ENCODE measurements around the gene ZNF70. TPM values are rescaled to one million over a fixed set of nuclear protein-coding genes. Genes with fewer than 3 reads are reported as not detected.

Gene ZNF70
- total and polyA plus RNA-seq, 2 of the 13 experiments (the other 11 are each of a cell fraction or from before 2014, with no cell fraction given) = 0.62 to 3.6 TPM

DNA sequence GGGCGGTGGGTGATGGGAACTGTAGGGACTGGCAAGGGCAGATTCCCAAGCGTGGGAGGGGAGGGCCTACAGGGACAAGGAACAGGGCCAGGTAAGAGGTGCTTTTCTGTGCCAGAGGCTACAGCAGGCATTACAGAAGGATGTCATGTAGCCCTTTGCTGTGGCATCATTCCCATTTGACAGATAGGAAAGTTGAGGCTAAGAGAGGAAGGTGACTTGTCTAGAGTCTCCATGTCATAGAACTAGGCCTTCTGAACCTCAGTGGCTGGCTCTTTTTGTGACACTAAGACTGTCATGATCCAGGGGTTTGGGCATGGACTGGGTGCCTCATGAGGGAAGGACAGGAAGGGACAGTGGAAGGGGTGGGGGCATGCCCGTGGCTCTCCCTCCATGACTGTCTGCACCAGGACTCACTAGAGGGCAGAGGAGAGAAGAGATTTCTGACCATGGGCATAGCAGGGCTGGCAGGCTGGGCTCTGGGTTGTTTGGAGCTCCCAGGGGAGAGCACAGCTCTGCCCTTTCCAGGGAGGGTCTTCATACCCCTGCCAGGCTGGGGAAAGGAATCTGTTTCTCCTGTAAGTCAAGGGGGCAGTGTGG is 25.0 kb upstream of the ZNF70 start (continued):
- TF ChIP-seq KDM5B (CRISPR knock-in tag; IDR thresholded peaks at IDR 0.05; ENCODE audit: borderline replicate concordance) (no peak), ZFAT (CRISPR knock-in tag; conservative IDR thresholded peaks at IDR 0.05) (no peak), ZNF326 (CRISPR knock-in tag; IDR thresholded peaks at IDR 0.05; ENCODE audit: borderline replicate concordance) (0 out of 2 replicates have a peak, but pooled peaks have one; percentile 65), ATRX (CRISPR knock-in tag; IDR thresholded peaks at IDR 0.05; ENCODE audit: borderline replicate concordance) (no peak), KLF13 (CRISPR knock-in tag; IDR thresholded peaks at IDR 0.05) (no peak), ZNF317 (CRISPR knock-in tag; IDR thresholded peaks at IDR 0.05) (0 out of 2 replicates have a peak, but pooled peaks have one; percentile 29), CBX1 (IDR thresholded peaks at IDR 0.05; ENCODE audit: low read depth) (peak; percentile 47), ZNF816 (CRISPR knock-in tag; IDR thresholded peaks at IDR 0.05; ENCODE audit: borderline replicate concordance) (no peak), ZBTB21 (CRISPR knock-in tag; IDR thresholded peaks at IDR 0.05) (no peak), ZNF251 (CRISPR knock-in tag; IDR thresholded peaks at IDR 0.05) (no peak), MYNN (CRISPR knock-in tag; IDR thresholded peaks at IDR 0.05; ENCODE audit: low read depth) (no peak), ZNF451 (CRISPR knock-in tag; IDR thresholded peaks at IDR 0.05) (no peak), ADNP (CRISPR knock-in tag; IDR thresholded peaks at IDR 0.05) (0 out of 2 replicates have a peak, but pooled peaks have one; percentile 73), MTF2 (CRISPR knock-in tag; IDR thresholded peaks at IDR 0.05; ENCODE audit: borderline replicate concordance) (no peak), MED1 (CRISPR knock-in tag; IDR thresholded peaks at IDR 0.05) (0 out of 2 replicates have a peak, but pooled peaks have one; percentile 7), MLLT10 (CRISPR knock-in tag; IDR thresholded peaks at IDR 0.05) (no peak), TAF1 (CRISPR knock-in tag; IDR thresholded peaks at IDR 0.05) (no peak), XBP1 (CRISPR knock-in tag; IDR thresholded peaks at IDR 0.05) (no peak)
- TF ChIP-seq, protein P1, sequence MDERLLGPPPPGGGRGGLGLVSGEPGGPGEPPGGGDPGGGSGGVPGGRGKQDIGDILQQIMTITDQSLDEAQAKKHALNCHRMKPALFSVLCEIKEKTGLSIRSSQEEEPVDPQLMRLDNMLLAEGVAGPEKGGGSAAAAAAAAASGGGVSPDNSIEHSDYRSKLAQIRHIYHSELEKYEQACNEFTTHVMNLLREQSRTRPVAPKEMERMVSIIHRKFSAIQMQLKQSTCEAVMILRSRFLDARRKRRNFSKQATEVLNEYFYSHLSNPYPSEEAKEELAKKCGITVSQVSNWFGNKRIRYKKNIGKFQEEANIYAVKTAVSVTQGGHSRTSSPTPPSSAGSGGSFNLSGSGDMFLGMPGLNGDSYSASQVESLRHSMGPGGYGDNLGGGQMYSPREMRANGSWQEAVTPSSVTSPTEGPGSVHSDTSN (CRISPR knock-in tag; IDR thresholded peaks at IDR 0.05) = no peak
- TF ChIP-seq, protein P2, sequence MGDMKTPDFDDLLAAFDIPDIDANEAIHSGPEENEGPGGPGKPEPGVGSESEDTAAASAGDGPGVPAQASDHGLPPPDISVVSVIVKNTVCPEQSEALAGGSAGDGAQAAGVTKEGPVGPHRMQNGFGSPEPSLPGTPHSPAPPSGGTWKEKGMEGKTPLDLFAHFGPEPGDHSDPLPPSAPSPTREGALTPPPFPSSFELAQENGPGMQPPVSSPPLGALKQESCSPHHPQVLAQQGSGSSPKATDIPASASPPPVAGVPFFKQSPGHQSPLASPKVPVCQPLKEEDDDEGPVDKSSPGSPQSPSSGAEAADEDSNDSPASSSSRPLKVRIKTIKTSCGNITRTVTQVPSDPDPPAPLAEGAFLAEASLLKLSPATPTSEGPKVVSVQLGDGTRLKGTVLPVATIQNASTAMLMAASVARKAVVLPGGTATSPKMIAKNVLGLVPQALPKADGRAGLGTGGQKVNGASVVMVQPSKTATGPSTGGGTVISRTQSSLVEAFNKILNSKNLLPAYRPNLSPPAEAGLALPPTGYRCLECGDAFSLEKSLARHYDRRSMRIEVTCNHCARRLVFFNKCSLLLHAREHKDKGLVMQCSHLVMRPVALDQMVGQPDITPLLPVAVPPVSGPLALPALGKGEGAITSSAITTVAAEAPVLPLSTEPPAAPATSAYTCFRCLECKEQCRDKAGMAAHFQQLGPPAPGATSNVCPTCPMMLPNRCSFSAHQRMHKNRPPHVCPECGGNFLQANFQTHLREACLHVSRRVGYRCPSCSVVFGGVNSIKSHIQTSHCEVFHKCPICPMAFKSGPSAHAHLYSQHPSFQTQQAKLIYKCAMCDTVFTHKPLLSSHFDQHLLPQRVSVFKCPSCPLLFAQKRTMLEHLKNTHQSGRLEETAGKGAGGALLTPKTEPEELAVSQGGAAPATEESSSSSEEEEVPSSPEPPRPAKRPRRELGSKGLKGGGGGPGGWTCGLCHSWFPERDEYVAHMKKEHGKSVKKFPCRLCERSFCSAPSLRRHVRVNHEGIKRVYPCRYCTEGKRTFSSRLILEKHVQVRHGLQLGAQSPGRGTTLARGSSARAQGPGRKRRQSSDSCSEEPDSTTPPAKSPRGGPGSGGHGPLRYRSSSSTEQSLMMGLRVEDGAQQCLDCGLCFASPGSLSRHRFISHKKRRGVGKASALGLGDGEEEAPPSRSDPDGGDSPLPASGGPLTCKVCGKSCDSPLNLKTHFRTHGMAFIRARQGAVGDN (CRISPR knock-in tag; IDR thresholded peaks at IDR 0.05) = peak; percentile 18; the same call in 1 of the 2 replicates
- TF ChIP-seq, protein P3, sequence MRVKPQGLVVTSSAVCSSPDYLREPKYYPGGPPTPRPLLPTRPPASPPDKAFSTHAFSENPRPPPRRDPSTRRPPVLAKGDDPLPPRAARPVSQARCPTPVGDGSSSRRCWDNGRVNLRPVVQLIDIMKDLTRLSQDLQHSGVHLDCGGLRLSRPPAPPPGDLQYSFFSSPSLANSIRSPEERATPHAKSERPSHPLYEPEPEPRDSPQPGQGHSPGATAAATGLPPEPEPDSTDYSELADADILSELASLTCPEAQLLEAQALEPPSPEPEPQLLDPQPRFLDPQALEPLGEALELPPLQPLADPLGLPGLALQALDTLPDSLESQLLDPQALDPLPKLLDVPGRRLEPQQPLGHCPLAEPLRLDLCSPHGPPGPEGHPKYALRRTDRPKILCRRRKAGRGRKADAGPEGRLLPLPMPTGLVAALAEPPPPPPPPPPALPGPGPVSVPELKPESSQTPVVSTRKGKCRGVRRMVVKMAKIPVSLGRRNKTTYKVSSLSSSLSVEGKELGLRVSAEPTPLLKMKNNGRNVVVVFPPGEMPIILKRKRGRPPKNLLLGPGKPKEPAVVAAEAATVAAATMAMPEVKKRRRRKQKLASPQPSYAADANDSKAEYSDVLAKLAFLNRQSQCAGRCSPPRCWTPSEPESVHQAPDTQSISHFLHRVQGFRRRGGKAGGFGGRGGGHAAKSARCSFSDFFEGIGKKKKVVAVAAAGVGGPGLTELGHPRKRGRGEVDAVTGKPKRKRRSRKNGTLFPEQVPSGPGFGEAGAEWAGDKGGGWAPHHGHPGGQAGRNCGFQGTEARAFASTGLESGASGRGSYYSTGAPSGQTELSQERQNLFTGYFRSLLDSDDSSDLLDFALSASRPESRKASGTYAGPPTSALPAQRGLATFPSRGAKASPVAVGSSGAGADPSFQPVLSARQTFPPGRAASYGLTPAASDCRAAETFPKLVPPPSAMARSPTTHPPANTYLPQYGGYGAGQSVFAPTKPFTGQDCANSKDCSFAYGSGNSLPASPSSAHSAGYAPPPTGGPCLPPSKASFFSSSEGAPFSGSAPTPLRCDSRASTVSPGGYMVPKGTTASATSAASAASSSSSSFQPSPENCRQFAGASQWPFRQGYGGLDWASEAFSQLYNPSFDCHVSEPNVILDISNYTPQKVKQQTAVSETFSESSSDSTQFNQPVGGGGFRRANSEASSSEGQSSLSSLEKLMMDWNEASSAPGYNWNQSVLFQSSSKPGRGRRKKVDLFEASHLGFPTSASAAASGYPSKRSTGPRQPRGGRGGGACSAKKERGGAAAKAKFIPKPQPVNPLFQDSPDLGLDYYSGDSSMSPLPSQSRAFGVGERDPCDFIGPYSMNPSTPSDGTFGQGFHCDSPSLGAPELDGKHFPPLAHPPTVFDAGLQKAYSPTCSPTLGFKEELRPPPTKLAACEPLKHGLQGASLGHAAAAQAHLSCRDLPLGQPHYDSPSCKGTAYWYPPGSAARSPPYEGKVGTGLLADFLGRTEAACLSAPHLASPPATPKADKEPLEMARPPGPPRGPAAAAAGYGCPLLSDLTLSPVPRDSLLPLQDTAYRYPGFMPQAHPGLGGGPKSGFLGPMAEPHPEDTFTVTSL (CRISPR knock-in tag; IDR thresholded peaks at IDR 0.05; ENCODE audit: borderline replicate concordance) = 0 out of 2 replicates have a peak, but pooled peaks have one; percentile 21
